Measurements from ENCODE around the gene GUCY2F.

The GUCY2F gene

GRCh38 chrX:109489174-109489573 is 7.3 kb upstream of the GUCY2F start:
- ChIA-PET POLR2A (no interaction called here), CTCF (interaction anchor here (1.3 to 2.2 kb wide), 2 partner anchors 13 to 402 kb away, joined by 5 to 13 read pairs; no protein-coding TSS in a partner anchor)
- no peak overlapping the region for H3K4me3 ChIP-seq (ENCODE audit: low read depth, low read length)
- DNase-seq (ENCODE audit: low read depth, low spot score): no peak
- TF ChIP-seq CTCF (IDR thresholded peaks at IDR 0.05; ENCODE audit: insufficient read depth, low read length, missing control alignments): no peak

GRCh38 chrX:109487640-109488039 is 5.8 kb upstream of the GUCY2F start:
- TF ChIP-seq CTCF (IDR thresholded peaks at IDR 0.05; ENCODE audit: insufficient read depth, low read length, missing control alignments): no peak
- H3K4me3 ChIP-seq (ENCODE audit: low read depth, low read length): no peak overlapping the region
- no peak for DNase-seq (ENCODE audit: low read depth, low spot score)
- POLR2A ChIA-PET: no interaction called here
- CTCF ChIA-PET: interaction anchor here (0.9 to 4.3 kb wide), 5 partner anchors 12 to 404 kb away, joined by 3 to 125 read pairs (median 5); no protein-coding TSS in a partner anchor

GRCh38 chrX:109485470-109486340 is 3.8 kb upstream of the GUCY2F start:
- POLR2A ChIA-PET: no interaction called here
- CTCF ChIA-PET: interaction anchor here (0.7 to 4.3 kb wide), 33 partner anchors 8 to 786 kb away, joined by 3 to 125 read pairs (median 4); partner anchors contain the start of genes KCNE5 and NXT2
- TF ChIP-seq CTCF (IDR thresholded peaks at IDR 0.05; ENCODE audit: insufficient read depth, low read length, missing control alignments): peak; percentile 75
- no peak for DNase-seq (ENCODE audit: low read depth, low spot score)
- no peak overlapping the region for H3K4me3 ChIP-seq (ENCODE audit: low read depth, low read length)

GRCh38 chrX:109484886-109485285 is 3.0 kb upstream of the GUCY2F start:
- CTCF ChIA-PET: interaction anchor here (0.9 to 4.3 kb wide), 22 partner anchors 9 to 785 kb away, joined by 3 to 125 read pairs (median 4); partner anchors contain the start of gene NXT2
- POLR2A ChIA-PET: no interaction called here
- TF ChIP-seq CTCF (IDR thresholded peaks at IDR 0.05; ENCODE audit: insufficient read depth, low read length, missing control alignments): no peak
- DNase-seq (ENCODE audit: low read depth, low spot score): no peak
- H3K4me3 ChIP-seq (ENCODE audit: low read depth, low read length): no peak overlapping the region

- peak; percentile 47 for TF ChIP-seq CTCF (IDR thresholded peaks at IDR 0.05; ENCODE audit: insufficient read depth, low read length, missing control alignments)
- CTCF ChIA-PET: interaction anchor here (0.9 to 7.3 kb wide), 16 partner anchors 10 to 780 kb away, joined by 3 to 75 read pairs (median 5); no protein-coding TSS in a partner anchor
- DNase-seq (ENCODE audit: low read depth, low spot score): no peak
- POLR2A ChIA-PET: no interaction called here
- H3K4me3 ChIP-seq (ENCODE audit: low read depth, low read length): no peak overlapping the region
Observed at GRCh38 chrX:109475174-109475891, 6.6 kb downstream of the GUCY2F start.
